ENCODE measurements around the gene LAMA3. TPM values are rescaled to one million over a fixed set of nuclear protein-coding genes. Genes with fewer than 3 reads are reported as not detected.
A peak's percentile ranks its signal among the peaks of the same experiment; 100 is the strongest.

Gene LAMA3
- total and polyA plus RNA-seq, 2 of the 13 experiments (the other 11 are each of a cell fraction or from before 2014, with no cell fraction given) = 0.45 to 2.2 TPM

GRCh38 chr18:23857756-23858155, 168.5 kb downstream of the LAMA3 start (continued):
- TF ChIP-seq GABPA (IDR thresholded peaks at IDR 0.05; ENCODE audit: low read depth, low read length) (no peak), GABPA (CRISPR knock-in tag; IDR thresholded peaks at IDR 0.05; ENCODE audit: low read depth) (peak; percentile 30; the same call in 1 of the 2 replicates), KDM5A (IDR thresholded peaks at IDR 0.05; ENCODE audit: borderline replicate concordance, low read length) (no peak), SMAD3 (CRISPR knock-in tag; IDR thresholded peaks at IDR 0.05) (0 out of 2 replicates have a peak, but pooled peaks have one; percentile 27), ZNF292 (CRISPR knock-in tag; IDR thresholded peaks at IDR 0.05; ENCODE audit: borderline replicate concordance, low read depth) (peak; percentile 66; the same call in 1 of the 2 replicates), CERS6 (CRISPR knock-in tag; IDR thresholded peaks at IDR 0.05) (no peak), TFAP4 (IDR thresholded peaks at IDR 0.05; ENCODE audit: borderline replicate concordance, low read depth) (peak; percentile 70; the same call in 1 of the 2 replicates), HNRNPLL (IDR thresholded peaks at IDR 0.05; ENCODE audit: low read depth, low read length, poor library complexity, severe bottlenecking) (no peak), ZGPAT (CRISPR knock-in tag; IDR thresholded peaks at IDR 0.05) (0 out of 2 replicates have a peak, but pooled peaks have one; percentile 32)
- TF ChIP-seq, protein P1, sequence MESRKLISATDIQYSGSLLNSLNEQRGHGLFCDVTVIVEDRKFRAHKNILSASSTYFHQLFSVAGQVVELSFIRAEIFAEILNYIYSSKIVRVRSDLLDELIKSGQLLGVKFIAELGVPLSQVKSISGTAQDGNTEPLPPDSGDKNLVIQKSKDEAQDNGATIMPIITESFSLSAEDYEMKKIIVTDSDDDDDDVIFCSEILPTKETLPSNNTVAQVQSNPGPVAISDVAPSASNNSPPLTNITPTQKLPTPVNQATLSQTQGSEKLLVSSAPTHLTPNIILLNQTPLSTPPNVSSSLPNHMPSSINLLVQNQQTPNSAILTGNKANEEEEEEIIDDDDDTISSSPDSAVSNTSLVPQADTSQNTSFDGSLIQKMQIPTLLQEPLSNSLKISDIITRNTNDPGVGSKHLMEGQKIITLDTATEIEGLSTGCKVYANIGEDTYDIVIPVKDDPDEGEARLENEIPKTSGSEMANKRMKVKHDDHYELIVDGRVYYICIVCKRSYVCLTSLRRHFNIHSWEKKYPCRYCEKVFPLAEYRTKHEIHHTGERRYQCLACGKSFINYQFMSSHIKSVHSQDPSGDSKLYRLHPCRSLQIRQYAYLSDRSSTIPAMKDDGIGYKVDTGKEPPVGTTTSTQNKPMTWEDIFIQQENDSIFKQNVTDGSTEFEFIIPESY (CRISPR knock-in tag; IDR thresholded peaks at IDR 0.05) = 0 out of 2 replicates have a peak, but pooled peaks have one; percentile 17
- TF ChIP-seq, protein P2, sequence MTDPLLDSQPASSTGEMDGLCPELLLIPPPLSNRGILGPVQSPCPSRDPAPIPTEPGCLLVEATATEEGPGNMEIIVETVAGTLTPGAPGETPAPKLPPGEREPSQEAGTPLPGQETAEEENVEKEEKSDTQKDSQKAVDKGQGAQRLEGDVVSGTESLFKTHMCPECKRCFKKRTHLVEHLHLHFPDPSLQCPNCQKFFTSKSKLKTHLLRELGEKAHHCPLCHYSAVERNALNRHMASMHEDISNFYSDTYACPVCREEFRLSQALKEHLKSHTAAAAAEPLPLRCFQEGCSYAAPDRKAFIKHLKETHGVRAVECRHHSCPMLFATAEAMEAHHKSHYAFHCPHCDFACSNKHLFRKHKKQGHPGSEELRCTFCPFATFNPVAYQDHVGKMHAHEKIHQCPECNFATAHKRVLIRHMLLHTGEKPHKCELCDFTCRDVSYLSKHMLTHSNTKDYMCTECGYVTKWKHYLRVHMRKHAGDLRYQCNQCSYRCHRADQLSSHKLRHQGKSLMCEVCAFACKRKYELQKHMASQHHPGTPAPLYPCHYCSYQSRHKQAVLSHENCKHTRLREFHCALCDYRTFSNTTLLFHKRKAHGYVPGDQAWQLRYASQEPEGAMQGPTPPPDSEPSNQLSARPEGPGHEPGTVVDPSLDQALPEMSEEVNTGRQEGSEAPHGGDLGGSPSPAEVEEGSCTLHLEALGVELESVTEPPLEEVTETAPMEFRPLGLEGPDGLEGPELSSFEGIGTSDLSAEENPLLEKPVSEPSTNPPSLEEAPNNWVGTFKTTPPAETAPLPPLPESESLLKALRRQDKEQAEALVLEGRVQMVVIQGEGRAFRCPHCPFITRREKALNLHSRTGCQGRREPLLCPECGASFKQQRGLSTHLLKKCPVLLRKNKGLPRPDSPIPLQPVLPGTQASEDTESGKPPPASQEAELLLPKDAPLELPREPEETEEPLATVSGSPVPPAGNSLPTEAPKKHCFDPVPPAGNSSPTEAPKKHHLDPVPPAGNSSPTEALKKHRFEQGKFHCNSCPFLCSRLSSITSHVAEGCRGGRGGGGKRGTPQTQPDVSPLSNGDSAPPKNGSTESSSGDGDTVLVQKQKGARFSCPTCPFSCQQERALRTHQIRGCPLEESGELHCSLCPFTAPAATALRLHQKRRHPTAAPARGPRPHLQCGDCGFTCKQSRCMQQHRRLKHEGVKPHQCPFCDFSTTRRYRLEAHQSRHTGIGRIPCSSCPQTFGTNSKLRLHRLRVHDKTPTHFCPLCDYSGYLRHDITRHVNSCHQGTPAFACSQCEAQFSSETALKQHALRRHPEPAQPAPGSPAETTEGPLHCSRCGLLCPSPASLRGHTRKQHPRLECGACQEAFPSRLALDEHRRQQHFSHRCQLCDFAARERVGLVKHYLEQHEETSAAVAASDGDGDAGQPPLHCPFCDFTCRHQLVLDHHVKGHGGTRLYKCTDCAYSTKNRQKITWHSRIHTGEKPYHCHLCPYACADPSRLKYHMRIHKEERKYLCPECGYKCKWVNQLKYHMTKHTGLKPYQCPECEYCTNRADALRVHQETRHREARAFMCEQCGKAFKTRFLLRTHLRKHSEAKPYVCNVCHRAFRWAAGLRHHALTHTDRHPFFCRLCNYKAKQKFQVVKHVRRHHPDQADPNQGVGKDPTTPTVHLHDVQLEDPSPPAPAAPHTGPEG (CRISPR knock-in tag; IDR thresholded peaks at IDR 0.05) = no peak
- TF ChIP-seq, protein P3, sequence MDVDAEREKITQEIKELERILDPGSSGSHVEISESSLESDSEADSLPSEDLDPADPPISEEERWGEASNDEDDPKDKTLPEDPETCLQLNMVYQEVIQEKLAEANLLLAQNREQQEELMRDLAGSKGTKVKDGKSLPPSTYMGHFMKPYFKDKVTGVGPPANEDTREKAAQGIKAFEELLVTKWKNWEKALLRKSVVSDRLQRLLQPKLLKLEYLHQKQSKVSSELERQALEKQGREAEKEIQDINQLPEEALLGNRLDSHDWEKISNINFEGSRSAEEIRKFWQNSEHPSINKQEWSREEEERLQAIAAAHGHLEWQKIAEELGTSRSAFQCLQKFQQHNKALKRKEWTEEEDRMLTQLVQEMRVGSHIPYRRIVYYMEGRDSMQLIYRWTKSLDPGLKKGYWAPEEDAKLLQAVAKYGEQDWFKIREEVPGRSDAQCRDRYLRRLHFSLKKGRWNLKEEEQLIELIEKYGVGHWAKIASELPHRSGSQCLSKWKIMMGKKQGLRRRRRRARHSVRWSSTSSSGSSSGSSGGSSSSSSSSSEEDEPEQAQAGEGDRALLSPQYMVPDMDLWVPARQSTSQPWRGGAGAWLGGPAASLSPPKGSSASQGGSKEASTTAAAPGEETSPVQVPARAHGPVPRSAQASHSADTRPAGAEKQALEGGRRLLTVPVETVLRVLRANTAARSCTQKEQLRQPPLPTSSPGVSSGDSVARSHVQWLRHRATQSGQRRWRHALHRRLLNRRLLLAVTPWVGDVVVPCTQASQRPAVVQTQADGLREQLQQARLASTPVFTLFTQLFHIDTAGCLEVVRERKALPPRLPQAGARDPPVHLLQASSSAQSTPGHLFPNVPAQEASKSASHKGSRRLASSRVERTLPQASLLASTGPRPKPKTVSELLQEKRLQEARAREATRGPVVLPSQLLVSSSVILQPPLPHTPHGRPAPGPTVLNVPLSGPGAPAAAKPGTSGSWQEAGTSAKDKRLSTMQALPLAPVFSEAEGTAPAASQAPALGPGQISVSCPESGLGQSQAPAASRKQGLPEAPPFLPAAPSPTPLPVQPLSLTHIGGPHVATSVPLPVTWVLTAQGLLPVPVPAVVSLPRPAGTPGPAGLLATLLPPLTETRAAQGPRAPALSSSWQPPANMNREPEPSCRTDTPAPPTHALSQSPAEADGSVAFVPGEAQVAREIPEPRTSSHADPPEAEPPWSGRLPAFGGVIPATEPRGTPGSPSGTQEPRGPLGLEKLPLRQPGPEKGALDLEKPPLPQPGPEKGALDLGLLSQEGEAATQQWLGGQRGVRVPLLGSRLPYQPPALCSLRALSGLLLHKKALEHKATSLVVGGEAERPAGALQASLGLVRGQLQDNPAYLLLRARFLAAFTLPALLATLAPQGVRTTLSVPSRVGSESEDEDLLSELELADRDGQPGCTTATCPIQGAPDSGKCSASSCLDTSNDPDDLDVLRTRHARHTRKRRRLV (CRISPR knock-in tag; IDR thresholded peaks at IDR 0.05) = no peak
